Kidney (tissue), 14 donors: Measurements from ENCODE around the gene SLC44A3. TPM values are rescaled to one million over a fixed set of nuclear protein-coding genes. Genes with fewer than 3 reads are reported as not detected.
A peak's percentile ranks its signal among the peaks of the same experiment; 100 is the strongest.

Experiments used
- DNase-seq, 5 donors: peaks; one replicate each; pipeline ENCODE4 v3.0.0-alpha.2; 2013 to 2020
- FAIRE-seq: peaks from 2 replicates; lab custom pipeline; 2012; peaks lifted over from hg19 to GRCh38; lab: Jason Lieb, UNC
- H3K27ac ChIP-seq, 2 donors: one replicate each; pipeline ENCODE4 v1.7.0; 2013; ENCODE audit warnings: low read depth in 2 of 2, low read length in 2 of 2, inconsistent platforms in 1 of 2
- H3K27me3 ChIP-seq: one replicate; pipeline ENCODE4 v1.7.1; 2013; ENCODE audit warnings: low read length, inconsistent platforms; ENCODE audit not compliant: control insufficient read depth, insufficient read depth
- H3K36me3 ChIP-seq, 3 donors: one replicate each; pipeline versions ENCODE4 v1.7.0 to v1.7.1; 2013; ENCODE audit warnings: low read length in 3 of 3, control low read depth in 1 of 3, inconsistent platforms in 1 of 3; ENCODE audit not compliant: insufficient read depth in 3 of 3, control insufficient read depth in 2 of 3
- H3K4me1 ChIP-seq, 3 donors: one replicate each; pipeline versions ENCODE4 v1.7.0 to v1.7.1; 2013; ENCODE audit warnings: low read length in 3 of 3, inconsistent platforms in 1 of 3, low read depth in 1 of 3; ENCODE audit not compliant: control insufficient read depth in 2 of 3, insufficient read depth in 2 of 3
- H3K4me3 ChIP-seq, 3 donors: one replicate each; pipeline versions ENCODE4 v1.7.0 to v1.8.1; 2013; ENCODE audit warnings: low read length in 3 of 3, control low read depth in 1 of 3, inconsistent platforms in 1 of 3
- H3K9ac ChIP-seq, 3 donors: one replicate each; pipeline versions ENCODE4 v1.7.0 to v1.7.1; 2013; ENCODE audit warnings: low read length in 3 of 3, control low read depth in 1 of 3, inconsistent platforms in 1 of 3
- H3K9me3 ChIP-seq, 3 donors: one replicate each; pipeline versions ENCODE4 v1.7.0 to v1.7.1; 2013; ENCODE audit warnings: low read length in 3 of 3, control low read depth in 1 of 3, inconsistent platforms in 1 of 3; ENCODE audit not compliant: control insufficient read depth in 2 of 3, insufficient read depth in 1 of 3
- CTCF ChIP-seq: IDR thresholded peaks from 3 replicates; pipeline ENCODE4 v1.5.1; 2012; ENCODE audit warnings: mild to moderate bottlenecking, moderate library complexity, borderline replicate concordance; ENCODE audit not compliant: insufficient read depth; ENCODE audit errors: extremely low read depth
- intact Hi-C: fragments of 100-400 bp; cut with DNase I; formaldehyde crosslinking; loops from one replicate; pipeline ENCODE4 v1.11.1; 2022
- polyA plus RNA-seq: library from polyadenylated mRNA; stranded (reverse); fragments of 350-450 nt; fragmentation: Illumina TruSeq; extraction: RNeasy Lipid Tissue Mini Kit (QIAGEN cat#74804); gene quantifications from one replicate; pipeline ENCODE4 v1.2.3, GENCODE V29; 2014; ENCODE audit warnings: low read depth, low replicate concordance; ENCODE audit not compliant: insufficient read depth
- total RNA-seq: library from RNA; stranded (reverse); fragmentation: NEBNext Ultra II Directional; extraction: Animal tissue kit (Norgen Biotek cat#: 25700); gene quantifications from one replicate; pipeline ENCODE4 v1.2.1, GENCODE V29; 2021
- donor health status: control.
- donor health status: control.
- donor health status: control.
- donor health status: control.
- donor health status: control.
- donor health status: DM: yes; HTN: yes; CAD: no.
- donor health status: Normal renal cell carcinoma (clear cell type).

SLC44A3 gene
- total and polyA plus RNA-seq, 2 donors from 2014 or later = 35.2 to 49.6 TPM

- no peak for DNase-seq
- Histone ChIP-seq H3K4me1 (peaks cover 0 to 32% (median 29%) of the 10 kb centered on the region in 3 donors), H3K36me3 (peaks cover 0 to 4% (median 4%) of the 10 kb centered on the region in 3 donors), H3K9ac (no peak overlapping the region), H3K4me3 (no peak overlapping the region), H3K27ac (peak overlapping the region in 1 of 2 donors; percentile 28), H3K9me3 (no peaks in the 10 kb centered on the region), H3K27me3 (no peaks in the 10 kb centered on the region)
- intact Hi-C loops = no loop called here
- FAIRE-seq = no peak
- TF ChIP-seq CTCF = no peak
Measured at GRCh38 chr1:94908965-94909364, 88.8 kb downstream of the SLC44A3 start.

GRCh38 chr1:94909486-94909885, 89.3 kb downstream of the SLC44A3 start:
- Histone ChIP-seq H3K27ac (no peak overlapping the region), H3K27me3 (no peaks in the 10 kb centered on the region), H3K36me3 (peaks cover 0 to 4% (median 4%) of the 10 kb centered on the region in 3 donors), H3K9me3 (no peaks in the 10 kb centered on the region), H3K9ac (no peak overlapping the region), H3K4me1 (peaks cover 0 to 37% (median 31%) of the 10 kb centered on the region in 3 donors), H3K4me3 (no peak overlapping the region)
- DNase-seq = peak in 2 of 5 donors; percentile 35 to 44
- no peak for FAIRE-seq
- no peak for TF ChIP-seq CTCF
- intact Hi-C loops = no loop called here

- Histone ChIP-seq H3K4me3 (peak overlapping the region in 1 of 3 donors; percentile 5), H3K36me3 (peaks cover 0 to 4% (median 2%) of the 10 kb centered on the region in 3 donors), H3K9ac (no peak overlapping the region), H3K4me1 (peaks cover 0 to 36% (median 27%) of the 10 kb centered on the region in 3 donors), H3K27me3 (no peaks in the 10 kb centered on the region), H3K27ac (no peak overlapping the region), H3K9me3 (no peaks in the 10 kb centered on the region)
- no peak for DNase-seq
- intact Hi-C loops = no loop called here
- TF ChIP-seq CTCF = no peak
- FAIRE-seq = no peak
Measured at GRCh38 chr1:94912263-94913184, 92.4 kb downstream of the SLC44A3 start.
